ENCODE data around the gene SNED1. TPM values are rescaled to one million over a fixed set of nuclear protein-coding genes. Genes with fewer than 3 reads are reported as not detected.

The SNED1 gene
- total and polyA plus RNA-seq, 9 donors: 16.7 to 69.5 (median 38.9) TPM

- Histone ChIP-seq H3K9me3 (no peaks in the 10 kb centered on the region), H3K4me3 (no peak overlapping the region), H3K27ac (no peak overlapping the region), H3K4me1 (ENCODE audit: insufficient read depth) (no peaks in the 10 kb centered on the region), H3K27me3 (no peaks in the 10 kb centered on the region), H3K36me3 (no peaks in the 10 kb centered on the region)
- no peak for TF ChIP-seq CTCF (IDR thresholded peaks at IDR 0.05)
- TF ChIP-seq EP300 (IDR thresholded peaks at IDR 0.05): no peak
- TF ChIP-seq POLR2A (IDR thresholded peaks at IDR 0.05): no peak
- intact Hi-C loops (cut with DNase I): no loop called here
- WGBS, 3 donors: 90 to 93% (median 91%) methylated on average over 18 to 19 of the region's 19 CpGs
- no peak for DNase-seq
Measured at GRCh38 chr2:241110607-241111439, 112.4 kb downstream of the SNED1 start.

GRCh38 chr2:241111440-241111805 lies 113.0 kb downstream of the SNED1 start:
- Histone ChIP-seq H3K9me3 (no peaks in the 10 kb centered on the region), H3K36me3 (no peaks in the 10 kb centered on the region), H3K4me1 (ENCODE audit: insufficient read depth) (no peaks in the 10 kb centered on the region), H3K4me3 (no peak overlapping the region), H3K27ac (no peak overlapping the region), H3K27me3 (no peaks in the 10 kb centered on the region)
- 87 to 92% (median 90%) methylated on average over 9 of the region's 9 CpGs for WGBS, 3 donors
- intact Hi-C loops (cut with DNase I): no loop called here
- no peak for TF ChIP-seq CTCF (IDR thresholded peaks at IDR 0.05)
- TF ChIP-seq POLR2A (IDR thresholded peaks at IDR 0.05): no peak
- TF ChIP-seq EP300 (IDR thresholded peaks at IDR 0.05): no peak
- no peak for DNase-seq

- Histone ChIP-seq H3K27me3 (no peaks in the 10 kb centered on the region), H3K9me3 (no peaks in the 10 kb centered on the region), H3K27ac (no peak overlapping the region), H3K4me3 (no peak overlapping the region), H3K36me3 (no peaks in the 10 kb centered on the region), H3K4me1 (ENCODE audit: insufficient read depth) (no peaks in the 10 kb centered on the region)
- TF ChIP-seq CTCF (IDR thresholded peaks at IDR 0.05) (no peak), EP300 (IDR thresholded peaks at IDR 0.05) (no peak), POLR2A (IDR thresholded peaks at IDR 0.05) (no peak)
- intact Hi-C loops (cut with DNase I): no loop called here
- 93 to 96% (median 93%) methylated on average over 17 of the region's 17 CpGs for WGBS, 3 donors
- no peak for DNase-seq
Measured at GRCh38 chr2:241112046-241112445, 113.6 kb downstream of the SNED1 start.

GRCh38 chr2:241112592-241112991 lies 114.2 kb downstream of the SNED1 start:
- Histone ChIP-seq H3K27me3 (no peaks in the 10 kb centered on the region), H3K36me3 (no peaks in the 10 kb centered on the region), H3K4me3 (no peak overlapping the region), H3K4me1 (ENCODE audit: insufficient read depth) (no peaks in the 10 kb centered on the region), H3K27ac (no peak overlapping the region), H3K9me3 (no peaks in the 10 kb centered on the region)
- intact Hi-C loops (cut with DNase I): no loop called here
- 84 to 88% (median 84%) methylated on average over 8 of the region's 8 CpGs for WGBS, 3 donors
- no peak for DNase-seq
- TF ChIP-seq CTCF (IDR thresholded peaks at IDR 0.05): no peak
- no peak for TF ChIP-seq EP300 (IDR thresholded peaks at IDR 0.05)
- no peak for TF ChIP-seq POLR2A (IDR thresholded peaks at IDR 0.05)
